ENCODE results near the gene ZFY. TPM values are rescaled to one million over a fixed set of nuclear protein-coding genes. Genes with fewer than 3 reads are reported as not detected.

ZFY gene
- total and polyA plus RNA-seq, 4 donors = 2.6 to 15.4 TPM; not detected in 2

DNA sequence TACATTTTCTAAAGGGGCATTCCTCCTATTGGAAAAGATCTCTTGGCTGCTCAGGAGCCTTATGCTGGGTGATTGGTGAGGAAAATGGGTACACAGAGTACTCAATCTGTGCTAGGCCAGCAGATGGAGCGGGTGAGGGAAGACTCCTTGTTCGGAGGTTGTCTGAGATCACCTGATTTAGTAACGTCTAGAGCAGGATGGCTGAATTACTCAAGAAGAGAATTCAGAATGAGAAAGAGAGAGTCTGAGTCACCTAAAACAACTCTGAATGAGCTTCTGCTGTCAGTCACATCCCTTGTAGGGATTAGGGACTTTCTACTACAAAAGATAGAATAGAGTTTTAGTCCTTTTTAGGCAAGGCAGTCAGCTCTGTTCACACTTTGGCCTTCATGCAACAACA is 47.2 kb upstream of the ZFY start:
- no peak overlapping the region for H3K9ac ChIP-seq (ENCODE audit: low read depth in 1 of 2, low read length in 2 of 2)
- no peak for DNase-seq (ENCODE audit: low spot score)
- no peak overlapping the region for H3K4me3 ChIP-seq (ENCODE audit: low read depth in 1 of 3, low read length in 3 of 3)
- WGBS = 79% methylated on average over 3 of the region's 3 CpGs
- H3K36me3 ChIP-seq (ENCODE audit: control insufficient read depth in 4 of 4, insufficient read depth in 3 of 4, low read depth in 1 of 4, low read length in 3 of 4) = no peaks in the 10 kb centered on the region
- TF ChIP-seq SP1 (IDR thresholded peaks at IDR 0.05) = no peak
- no peak for TF ChIP-seq HNF4A (conservative IDR thresholded peaks at IDR 0.05)
- TF ChIP-seq, protein P1, sequence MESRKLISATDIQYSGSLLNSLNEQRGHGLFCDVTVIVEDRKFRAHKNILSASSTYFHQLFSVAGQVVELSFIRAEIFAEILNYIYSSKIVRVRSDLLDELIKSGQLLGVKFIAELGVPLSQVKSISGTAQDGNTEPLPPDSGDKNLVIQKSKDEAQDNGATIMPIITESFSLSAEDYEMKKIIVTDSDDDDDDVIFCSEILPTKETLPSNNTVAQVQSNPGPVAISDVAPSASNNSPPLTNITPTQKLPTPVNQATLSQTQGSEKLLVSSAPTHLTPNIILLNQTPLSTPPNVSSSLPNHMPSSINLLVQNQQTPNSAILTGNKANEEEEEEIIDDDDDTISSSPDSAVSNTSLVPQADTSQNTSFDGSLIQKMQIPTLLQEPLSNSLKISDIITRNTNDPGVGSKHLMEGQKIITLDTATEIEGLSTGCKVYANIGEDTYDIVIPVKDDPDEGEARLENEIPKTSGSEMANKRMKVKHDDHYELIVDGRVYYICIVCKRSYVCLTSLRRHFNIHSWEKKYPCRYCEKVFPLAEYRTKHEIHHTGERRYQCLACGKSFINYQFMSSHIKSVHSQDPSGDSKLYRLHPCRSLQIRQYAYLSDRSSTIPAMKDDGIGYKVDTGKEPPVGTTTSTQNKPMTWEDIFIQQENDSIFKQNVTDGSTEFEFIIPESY (IDR thresholded peaks at IDR 0.05) = no peak
- TF ChIP-seq, protein P2, sequence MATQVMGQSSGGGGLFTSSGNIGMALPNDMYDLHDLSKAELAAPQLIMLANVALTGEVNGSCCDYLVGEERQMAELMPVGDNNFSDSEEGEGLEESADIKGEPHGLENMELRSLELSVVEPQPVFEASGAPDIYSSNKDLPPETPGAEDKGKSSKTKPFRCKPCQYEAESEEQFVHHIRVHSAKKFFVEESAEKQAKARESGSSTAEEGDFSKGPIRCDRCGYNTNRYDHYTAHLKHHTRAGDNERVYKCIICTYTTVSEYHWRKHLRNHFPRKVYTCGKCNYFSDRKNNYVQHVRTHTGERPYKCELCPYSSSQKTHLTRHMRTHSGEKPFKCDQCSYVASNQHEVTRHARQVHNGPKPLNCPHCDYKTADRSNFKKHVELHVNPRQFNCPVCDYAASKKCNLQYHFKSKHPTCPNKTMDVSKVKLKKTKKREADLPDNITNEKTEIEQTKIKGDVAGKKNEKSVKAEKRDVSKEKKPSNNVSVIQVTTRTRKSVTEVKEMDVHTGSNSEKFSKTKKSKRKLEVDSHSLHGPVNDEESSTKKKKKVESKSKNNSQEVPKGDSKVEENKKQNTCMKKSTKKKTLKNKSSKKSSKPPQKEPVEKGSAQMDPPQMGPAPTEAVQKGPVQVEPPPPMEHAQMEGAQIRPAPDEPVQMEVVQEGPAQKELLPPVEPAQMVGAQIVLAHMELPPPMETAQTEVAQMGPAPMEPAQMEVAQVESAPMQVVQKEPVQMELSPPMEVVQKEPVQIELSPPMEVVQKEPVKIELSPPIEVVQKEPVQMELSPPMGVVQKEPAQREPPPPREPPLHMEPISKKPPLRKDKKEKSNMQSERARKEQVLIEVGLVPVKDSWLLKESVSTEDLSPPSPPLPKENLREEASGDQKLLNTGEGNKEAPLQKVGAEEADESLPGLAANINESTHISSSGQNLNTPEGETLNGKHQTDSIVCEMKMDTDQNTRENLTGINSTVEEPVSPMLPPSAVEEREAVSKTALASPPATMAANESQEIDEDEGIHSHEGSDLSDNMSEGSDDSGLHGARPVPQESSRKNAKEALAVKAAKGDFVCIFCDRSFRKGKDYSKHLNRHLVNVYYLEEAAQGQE (IDR thresholded peaks at IDR 0.05) = no peak
- TF ChIP-seq FOXA2 (IDR thresholded peaks at IDR 0.05) = no peak
- TF ChIP-seq, protein P3, sequence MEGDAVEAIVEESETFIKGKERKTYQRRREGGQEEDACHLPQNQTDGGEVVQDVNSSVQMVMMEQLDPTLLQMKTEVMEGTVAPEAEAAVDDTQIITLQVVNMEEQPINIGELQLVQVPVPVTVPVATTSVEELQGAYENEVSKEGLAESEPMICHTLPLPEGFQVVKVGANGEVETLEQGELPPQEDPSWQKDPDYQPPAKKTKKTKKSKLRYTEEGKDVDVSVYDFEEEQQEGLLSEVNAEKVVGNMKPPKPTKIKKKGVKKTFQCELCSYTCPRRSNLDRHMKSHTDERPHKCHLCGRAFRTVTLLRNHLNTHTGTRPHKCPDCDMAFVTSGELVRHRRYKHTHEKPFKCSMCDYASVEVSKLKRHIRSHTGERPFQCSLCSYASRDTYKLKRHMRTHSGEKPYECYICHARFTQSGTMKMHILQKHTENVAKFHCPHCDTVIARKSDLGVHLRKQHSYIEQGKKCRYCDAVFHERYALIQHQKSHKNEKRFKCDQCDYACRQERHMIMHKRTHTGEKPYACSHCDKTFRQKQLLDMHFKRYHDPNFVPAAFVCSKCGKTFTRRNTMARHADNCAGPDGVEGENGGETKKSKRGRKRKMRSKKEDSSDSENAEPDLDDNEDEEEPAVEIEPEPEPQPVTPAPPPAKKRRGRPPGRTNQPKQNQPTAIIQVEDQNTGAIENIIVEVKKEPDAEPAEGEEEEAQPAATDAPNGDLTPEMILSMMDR (IDR thresholded peaks at IDR 0.05; ENCODE audit: low read depth, low read length, missing input control) = no peak
- TF ChIP-seq EGR1 (IDR thresholded peaks at IDR 0.05; ENCODE audit: low read depth in 2 of 2) = no peak
- no peak for TF ChIP-seq RXRA (IDR thresholded peaks at IDR 0.05)
- TF ChIP-seq GABPA (IDR thresholded peaks at IDR 0.05 in 1 of 2, conservative IDR thresholded peaks at IDR 0.05 in 1 of 2) = no peak
- no peak for TF ChIP-seq JUND (IDR thresholded peaks at IDR 0.05)
- TF ChIP-seq, protein P4, sequence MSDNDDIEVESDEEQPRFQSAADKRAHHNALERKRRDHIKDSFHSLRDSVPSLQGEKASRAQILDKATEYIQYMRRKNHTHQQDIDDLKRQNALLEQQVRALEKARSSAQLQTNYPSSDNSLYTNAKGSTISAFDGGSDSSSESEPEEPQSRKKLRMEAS (IDR thresholded peaks at IDR 0.05) = no peak
- TF ChIP-seq, protein P5, sequence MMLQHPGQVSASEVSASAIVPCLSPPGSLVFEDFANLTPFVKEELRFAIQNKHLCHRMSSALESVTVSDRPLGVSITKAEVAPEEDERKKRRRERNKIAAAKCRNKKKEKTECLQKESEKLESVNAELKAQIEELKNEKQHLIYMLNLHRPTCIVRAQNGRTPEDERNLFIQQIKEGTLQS (IDR thresholded peaks at IDR 0.05) = no peak
- TF ChIP-seq TAF1 (conservative IDR thresholded peaks at IDR 0.05) = no peak
- TF ChIP-seq FOXA1 (IDR thresholded peaks at IDR 0.05) = no peak
- H3K9me3 ChIP-seq (ENCODE audit: control insufficient read depth in 4 of 4, low read length in 3 of 4) = no peaks in the 10 kb centered on the region
- no peaks in the 10 kb centered on the region for H3K4me1 ChIP-seq (ENCODE audit: control insufficient read depth in 4 of 4, insufficient read depth in 4 of 4, low read length in 3 of 4)
- H3K27ac ChIP-seq (ENCODE audit: low read depth in 1 of 2, low read length in 2 of 2) = no peak overlapping the region
- no peaks in the 10 kb centered on the region for H3K27me3 ChIP-seq (ENCODE audit: control insufficient read depth in 4 of 4, insufficient read depth in 4 of 4, low read length in 3 of 4)

DNA sequence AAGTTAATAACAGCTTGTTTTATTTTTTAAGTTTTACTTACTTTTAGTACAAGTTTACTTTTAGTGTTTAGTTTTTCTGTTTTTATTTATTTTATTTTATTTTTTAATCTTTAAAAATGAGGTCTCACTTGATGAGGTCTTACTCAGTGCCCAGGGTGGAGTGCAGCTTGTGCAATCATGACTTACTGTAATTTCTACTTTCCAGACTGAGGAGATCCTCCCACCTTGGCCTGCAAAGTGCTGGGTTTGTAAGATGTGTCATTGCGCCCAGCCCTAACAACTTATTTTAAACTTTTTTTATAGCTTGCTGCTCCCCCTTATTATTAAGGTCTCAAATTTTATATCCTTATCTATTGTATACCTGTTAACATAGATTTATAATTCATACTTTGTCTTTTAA is 41.7 kb upstream of the ZFY start:
- Histone ChIP-seq H3K27me3 (ENCODE audit: control insufficient read depth in 4 of 4, insufficient read depth in 4 of 4, low read length in 3 of 4) (no peaks in the 10 kb centered on the region), H3K9ac (ENCODE audit: low read depth in 1 of 2, low read length in 2 of 2) (no peak overlapping the region)
- DNase-seq (ENCODE audit: low spot score) = no peak

More for the DNA sequence above, 41.7 kb upstream of the ZFY start:
- Histone ChIP-seq H3K27ac (ENCODE audit: low read depth in 1 of 2, low read length in 2 of 2) (no peak overlapping the region), H3K9me3 (ENCODE audit: control insufficient read depth in 4 of 4, low read length in 3 of 4) (no peaks in the 10 kb centered on the region), H3K36me3 (ENCODE audit: control insufficient read depth in 4 of 4, insufficient read depth in 3 of 4, low read depth in 1 of 4, low read length in 3 of 4) (no peaks in the 10 kb centered on the region), H3K4me3 (ENCODE audit: low read depth in 1 of 3, low read length in 3 of 3) (no peak overlapping the region), H3K4me1 (ENCODE audit: control insufficient read depth in 4 of 4, insufficient read depth in 4 of 4, low read length in 3 of 4) (no peaks in the 10 kb centered on the region)
- 97% methylated on average over 1 of the region's 1 CpG for WGBS
- TF ChIP-seq HNF4G (IDR thresholded peaks at IDR 0.05) = no peak
- TF ChIP-seq HNF4A (conservative IDR thresholded peaks at IDR 0.05) = no peak
- TF ChIP-seq, protein P1 (IDR thresholded peaks at IDR 0.05) = no peak
- no peak for TF ChIP-seq GABPA (IDR thresholded peaks at IDR 0.05 in 1 of 2, conservative IDR thresholded peaks at IDR 0.05 in 1 of 2)
- no peak for TF ChIP-seq EGR1 (IDR thresholded peaks at IDR 0.05; ENCODE audit: low read depth in 2 of 2)
- TF ChIP-seq RAD21 (IDR thresholded peaks at IDR 0.05) = no peak
- TF ChIP-seq, protein P4 (IDR thresholded peaks at IDR 0.05) = no peak
- no peak for TF ChIP-seq RXRA (IDR thresholded peaks at IDR 0.05)
- TF ChIP-seq YY1 (IDR thresholded peaks at IDR 0.05) = no peak
- no peak for TF ChIP-seq NR2F2 (IDR thresholded peaks at IDR 0.05)
- no peak for TF ChIP-seq TAF1 (conservative IDR thresholded peaks at IDR 0.05)

All from liver (tissue), 9 donors.